GM12878 (cell line): Measurements from ENCODE around the gene S100A14. TPM values are rescaled to one million over a fixed set of nuclear protein-coding genes. Genes with fewer than 3 reads are reported as not detected.

ENCODE experiments used
- ATAC-seq: fragments of 200-7000 bp; cut with Tn5 transposase; 3 replicates; pipeline ENCODE4 v1.9.1; 2020; ENCODE audit warnings: mild to moderate bottlenecking, moderate library complexity
- BruUV-seq: library from RNA; stranded (reverse); fragments of 400-500 nt; replicated peaks from 2 replicates; lab custom pipeline; 2021; lab: Mats Ljungman, UMichigan
- CTCF ChIA-PET: fragments of 300-600 bp; sonication (Branson Sonifier 250); formaldehyde crosslinking; extraction: SDS; loops from one replicate; lab custom pipeline; 2021; ENCODE audit warnings: inconsistent platforms; lab: Yijun Ruan, JAX
- POLR2A ChIA-PET: fragments of 350-600 bp; formaldehyde crosslinking; extraction: SDS; loops from one replicate; lab custom pipeline; 2021; ENCODE audit warnings: inconsistent platforms; lab: Charles Lee
- RAD21 ChIA-PET: fragments of 300-600 bp; sonication (Branson Sonifier 250); formaldehyde crosslinking; loops from one replicate; lab custom pipeline; 2023; ENCODE audit warnings: antibody characterized with exemption; ENCODE audit not compliant: unreplicated experiment; lab: Charles Lee
- SMC1A ChIA-PET: fragments of 300-600 bp; sonication (Branson Sonifier 250); formaldehyde crosslinking; loops from one replicate; lab custom pipeline; 2023; ENCODE audit not compliant: unreplicated experiment, uncharacterized antibody; lab: Charles Lee
- DNase-seq: peaks from one replicate; pipeline ENCODE4 v3.0.0-alpha.2; 2011; ENCODE audit warnings: low read depth, low spot score
- FAIRE-seq: peaks from 3 replicates; lab custom pipeline; 2011; peaks lifted over from hg19 to GRCh38; lab: Jason Lieb, UNC
- H2AFZ ChIP-seq: 2 replicates; pipeline ENCODE4 v1.6.0; 2011; ENCODE audit warnings: low read depth, low read length, control low read depth; ENCODE audit not compliant: control insufficient read depth
- H3K27ac ChIP-seq: 2 replicates; pipeline ENCODE4 v1.5.1; 2011; ENCODE audit warnings: control low read depth; ENCODE audit not compliant: control insufficient read depth, insufficient read depth
- H3K27me3 ChIP-seq, 2 experiments: replicated peaks in 1 of 2; 2 replicates each; pipeline versions ENCODE4 v1.6.0 to v1.6.1; 2011; ENCODE audit warnings: low read length in 1 of 2; ENCODE audit not compliant: control insufficient read depth in 2 of 2, insufficient read depth in 2 of 2
- H3K36me3 ChIP-seq, 2 experiments: 2 replicates each; pipeline ENCODE4 v1.5.1; 2011; ENCODE audit warnings: low read length in 1 of 2; ENCODE audit not compliant: control insufficient read depth in 2 of 2, insufficient read depth in 2 of 2
- H3K4me1 ChIP-seq: 2 replicates; pipeline ENCODE4 v1.6.1; 2011; ENCODE audit warnings: mild to moderate bottlenecking, low read length, moderate library complexity, mixed read lengths; ENCODE audit not compliant: control insufficient read depth, insufficient read depth
- H3K4me2 ChIP-seq: 2 replicates; pipeline ENCODE4 v1.6.0; 2011; ENCODE audit warnings: control low read depth; ENCODE audit not compliant: control insufficient read depth, insufficient read depth
- H3K4me3 ChIP-seq: fragments of 200-600 bp; sonication (generic); 2 replicates; pipeline ENCODE4 v1.5.1; 2016
- H3K79me2 ChIP-seq: 2 replicates; pipeline ENCODE4 v1.6.0; 2011; ENCODE audit warnings: low read length; ENCODE audit not compliant: control insufficient read depth, insufficient read depth
- H3K9ac ChIP-seq: 2 replicates; pipeline ENCODE4 v1.8.0; 2011; ENCODE audit warnings: low read length, control low read depth, mixed read lengths; ENCODE audit not compliant: control insufficient read depth, insufficient read depth
- H3K9me3 ChIP-seq: replicated peaks from 3 replicates; pipeline ENCODE4 v1.5.1; 2011; ENCODE audit warnings: mild to moderate bottlenecking, low read length; ENCODE audit not compliant: control insufficient read depth, insufficient read depth
- H4K20me1 ChIP-seq: 2 replicates; pipeline ENCODE4 v1.6.0; 2011; ENCODE audit not compliant: control insufficient read depth, insufficient read depth
- BHLHE40 ChIP-seq, 2 experiments: fragments of 450-650 bp in 1 of 2; IDR thresholded peaks; 2 replicates each; pipeline ENCODE4 v1.6.1; 2011 to 2017; ENCODE audit warnings: low read depth in 2 of 2, borderline replicate concordance in 1 of 2, improper control_type of control experiment in 1 of 2, low read length in 1 of 2, mild to moderate bottlenecking in 1 of 2
- EED ChIP-seq: sonication (generic); IDR thresholded peaks from 2 replicates; pipeline ENCODE4 v1.6.1; 2016; ENCODE audit warnings: antibody characterized with exemption, low read depth
- IKZF2 ChIP-seq, 2 experiments: fragments of 450-650 bp; IDR thresholded peaks; 2 replicates each; pipeline ENCODE4 v1.6.1; 2017; ENCODE audit warnings: mild to moderate bottlenecking in 2 of 2, moderate library complexity in 2 of 2
- MEF2B ChIP-seq: fragments of 450-650 bp; IDR thresholded peaks from 2 replicates; pipeline ENCODE4 v1.6.1; 2018; ENCODE audit warnings: mild to moderate bottlenecking, moderate library complexity; ENCODE audit not compliant: partially characterized antibody, poor library complexity, severe bottlenecking
- POLR2AphosphoS2 ChIP-seq: IDR thresholded peaks from 2 replicates; pipeline ENCODE4 v1.6.1; 2011; ENCODE audit warnings: low read depth, mild to moderate bottlenecking, low read length, improper control_type of control experiment, moderate library complexity
- POU2F2 ChIP-seq: IDR thresholded peaks from 3 replicates; pipeline ENCODE4 v1.6.1; 2011; ENCODE audit warnings: low read depth, mild to moderate bottlenecking, low read length, borderline replicate concordance
- SMARCA5 ChIP-seq: fragments of 450-650 bp; IDR thresholded peaks from 2 replicates; pipeline ENCODE4 v1.6.1; 2017; ENCODE audit warnings: mild to moderate bottlenecking
- SUZ12 ChIP-seq: fragments of 200-600 bp; sonication (generic); IDR thresholded peaks from one replicate; pipeline ENCODE4 v1.6.1; 2018; ENCODE audit warnings: antibody characterized with exemption, mild to moderate bottlenecking; ENCODE audit not compliant: unreplicated experiment
- ZNF622 ChIP-seq: fragments of 450-650 bp; IDR thresholded peaks from 2 replicates; pipeline ENCODE4 v1.6.1; 2017; ENCODE audit warnings: mild to moderate bottlenecking, inconsistent platforms
- WGBS: methylation state at CpG from one replicate; pipeline ENCODE4 v1.1.6; 2016; ENCODE audit warnings: low lambda C conversion rate; ENCODE audit not compliant: insufficient replicate concordance, insufficient coverage; ENCODE audit errors: missing lambda C conversion rate; 5-methylcytosine and 5-hydroxymethylcytosine counted together
- in situ Hi-C: fragments of 300-500 bp; cut with MboI; formaldehyde crosslinking; loops from 9 replicates; pipeline ENCODE4 v1.14.3; 2018; ENCODE audit warnings: mixed read lengths
- intact Hi-C: fragments of 100-400 bp; cut with micrococcal nuclease; formaldehyde crosslinking; loops from one replicate; pipeline ENCODE4 v1.14.2; 2022; ENCODE audit not compliant: unreplicated experiment
- polyA plus RNA-seq, 11 experiments: library from polyadenylated mRNA; depleted of rRNA in 4 of 11; unstranded in 6 of 11; stranded (reverse) in 5 of 11; fragments of >200 nt; fragmentation: Nextera tagmentation in 4 of 11; fragmentation: Illumina TruSeq in 1 of 11; extraction: Ambion mirVana in 4 of 11; extraction: Trizol in 1 of 11; gene quantifications; 1 replicate in 1 of 11; 2 replicates in 10 of 11; pipeline versions ENCODE4 v1.2.1 to v1.2.3, GENCODE V29; 2011 to 2016; ENCODE audit warnings: inconsistent platforms in 2 of 11, missing spikeins in 2 of 11, low read depth in 1 of 11
- total RNA-seq, 4 experiments: library from RNA; depleted of rRNA in 3 of 4; stranded (reverse); fragments of >200 nt in 3 of 4; fragmentation: Illumina TruSeq in 1 of 4; extraction: Trizol in 1 of 4; gene quantifications; 2 replicates each; pipeline versions ENCODE4 v1.2.1 to v1.2.3, GENCODE V29; 2013 to 2021
- TF ChIP-seq, protein P1 (sequence below): IDR thresholded peaks from 2 replicates; pipeline ENCODE4 v1.6.1; 2012; ENCODE audit warnings: improper control_type of control experiment, low read depth, low read length; ENCODE audit not compliant: insufficient replicate concordance
- TF ChIP-seq, protein P2 (sequence below): IDR thresholded peaks from 2 replicates; pipeline ENCODE4 v1.6.1; 2012; ENCODE audit warnings: low read length, inconsistent platforms

Gene S100A14
- total and polyA plus RNA-seq, 10 of the 15 experiments (the other 5 are each of a cell fraction or from before 2014, with no cell fraction given), result 0.20 to 0.77 (median 0.45) TPM; not detected in 4

DNA sequence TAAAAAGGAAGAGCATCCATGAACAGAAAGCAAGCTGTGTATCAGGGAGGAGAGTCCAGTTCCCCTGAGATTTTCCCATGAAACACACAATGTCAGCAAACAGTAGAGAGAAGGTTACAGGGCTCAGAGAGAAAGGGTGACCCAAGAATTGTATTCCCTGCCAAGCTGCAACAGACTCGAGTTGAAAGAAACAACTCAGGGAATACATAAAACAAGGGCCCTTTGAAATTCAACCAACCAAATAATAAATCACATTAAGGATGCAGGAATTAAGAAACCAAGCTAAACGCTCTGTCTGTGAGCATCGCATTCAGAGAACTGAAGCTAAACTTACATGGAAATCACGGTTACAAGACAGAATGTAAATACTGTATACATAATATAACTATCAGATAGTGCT is 23.4 kb downstream of the S100A14 start:
- no peak for FAIRE-seq
- no peak for TF ChIP-seq POU2F2
- TF ChIP-seq ZNF622, result no peak
- no peak for TF ChIP-seq POLR2AphosphoS2
- TF ChIP-seq SUZ12, result no peak
- TF ChIP-seq, protein P1, sequence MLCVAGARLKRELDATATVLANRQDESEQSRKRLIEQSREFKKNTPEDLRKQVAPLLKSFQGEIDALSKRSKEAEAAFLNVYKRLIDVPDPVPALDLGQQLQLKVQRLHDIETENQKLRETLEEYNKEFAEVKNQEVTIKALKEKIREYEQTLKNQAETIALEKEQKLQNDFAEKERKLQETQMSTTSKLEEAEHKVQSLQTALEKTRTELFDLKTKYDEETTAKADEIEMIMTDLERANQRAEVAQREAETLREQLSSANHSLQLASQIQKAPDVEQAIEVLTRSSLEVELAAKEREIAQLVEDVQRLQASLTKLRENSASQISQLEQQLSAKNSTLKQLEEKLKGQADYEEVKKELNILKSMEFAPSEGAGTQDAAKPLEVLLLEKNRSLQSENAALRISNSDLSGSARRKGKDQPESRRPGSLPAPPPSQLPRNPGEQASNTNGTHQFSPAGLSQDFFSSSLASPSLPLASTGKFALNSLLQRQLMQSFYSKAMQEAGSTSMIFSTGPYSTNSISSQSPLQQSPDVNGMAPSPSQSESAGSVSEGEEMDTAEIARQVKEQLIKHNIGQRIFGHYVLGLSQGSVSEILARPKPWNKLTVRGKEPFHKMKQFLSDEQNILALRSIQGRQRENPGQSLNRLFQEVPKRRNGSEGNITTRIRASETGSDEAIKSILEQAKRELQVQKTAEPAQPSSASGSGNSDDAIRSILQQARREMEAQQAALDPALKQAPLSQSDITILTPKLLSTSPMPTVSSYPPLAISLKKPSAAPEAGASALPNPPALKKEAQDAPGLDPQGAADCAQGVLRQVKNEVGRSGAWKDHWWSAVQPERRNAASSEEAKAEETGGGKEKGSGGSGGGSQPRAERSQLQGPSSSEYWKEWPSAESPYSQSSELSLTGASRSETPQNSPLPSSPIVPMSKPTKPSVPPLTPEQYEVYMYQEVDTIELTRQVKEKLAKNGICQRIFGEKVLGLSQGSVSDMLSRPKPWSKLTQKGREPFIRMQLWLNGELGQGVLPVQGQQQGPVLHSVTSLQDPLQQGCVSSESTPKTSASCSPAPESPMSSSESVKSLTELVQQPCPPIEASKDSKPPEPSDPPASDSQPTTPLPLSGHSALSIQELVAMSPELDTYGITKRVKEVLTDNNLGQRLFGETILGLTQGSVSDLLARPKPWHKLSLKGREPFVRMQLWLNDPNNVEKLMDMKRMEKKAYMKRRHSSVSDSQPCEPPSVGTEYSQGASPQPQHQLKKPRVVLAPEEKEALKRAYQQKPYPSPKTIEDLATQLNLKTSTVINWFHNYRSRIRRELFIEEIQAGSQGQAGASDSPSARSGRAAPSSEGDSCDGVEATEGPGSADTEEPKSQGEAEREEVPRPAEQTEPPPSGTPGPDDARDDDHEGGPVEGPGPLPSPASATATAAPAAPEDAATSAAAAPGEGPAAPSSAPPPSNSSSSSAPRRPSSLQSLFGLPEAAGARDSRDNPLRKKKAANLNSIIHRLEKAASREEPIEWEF, result no peak
- no peak for TF ChIP-seq MEF2B
- no peak for TF ChIP-seq BHLHE40 (IDR thresholded peaks at IDR 0.05; ENCODE audit: borderline replicate concordance in 1 of 2, low read depth in 2 of 2, low read length in 1 of 2)
- no peak for TF ChIP-seq IKZF2 (IDR thresholded peaks at IDR 0.05)
- no peak for TF ChIP-seq EED
- TF ChIP-seq SMARCA5, result no peak
- TF ChIP-seq, protein P2, sequence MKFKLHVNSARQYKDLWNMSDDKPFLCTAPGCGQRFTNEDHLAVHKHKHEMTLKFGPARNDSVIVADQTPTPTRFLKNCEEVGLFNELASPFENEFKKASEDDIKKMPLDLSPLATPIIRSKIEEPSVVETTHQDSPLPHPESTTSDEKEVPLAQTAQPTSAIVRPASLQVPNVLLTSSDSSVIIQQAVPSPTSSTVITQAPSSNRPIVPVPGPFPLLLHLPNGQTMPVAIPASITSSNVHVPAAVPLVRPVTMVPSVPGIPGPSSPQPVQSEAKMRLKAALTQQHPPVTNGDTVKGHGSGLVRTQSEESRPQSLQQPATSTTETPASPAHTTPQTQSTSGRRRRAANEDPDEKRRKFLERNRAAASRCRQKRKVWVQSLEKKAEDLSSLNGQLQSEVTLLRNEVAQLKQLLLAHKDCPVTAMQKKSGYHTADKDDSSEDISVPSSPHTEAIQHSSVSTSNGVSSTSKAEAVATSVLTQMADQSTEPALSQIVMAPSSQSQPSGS, result no peak
- intact Hi-C loops, result no loop called here
- DNase-seq, result no peak
- H3K36me3 ChIP-seq, result no peaks in the 10 kb centered on the region
- H3K27me3 ChIP-seq, result no peaks in the 10 kb centered on the region
- POLR2A ChIA-PET, result no interaction called here
- ATAC-seq, result no peak
- 54% methylated on average over 4 of the region's 4 CpGs for WGBS
- H3K4me1 ChIP-seq, result peaks cover 7% of the 10 kb centered on the region
- BruUV-seq, result no TSS peak
- no peak overlapping the region for H2AFZ ChIP-seq
- no peak overlapping the region for H3K27ac ChIP-seq
- no peaks in the 10 kb centered on the region for H4K20me1 ChIP-seq
- H3K4me2 ChIP-seq, result no peak overlapping the region
- H3K9me3 ChIP-seq, result no peaks in the 10 kb centered on the region
- no peak overlapping the region for H3K4me3 ChIP-seq
- RAD21 ChIA-PET, result no interaction called here
- in situ Hi-C loops, result no loop called here
- H3K79me2 ChIP-seq, result no peaks in the 10 kb centered on the region
- SMC1A ChIA-PET, result interaction anchor here (1.3 to 2.3 kb wide), 5 partner anchors 15 to 247 kb away, joined by 3 to 8 read pairs (median 3); partner anchors contain the start of genes CHTOP and S100A14
- H3K9ac ChIP-seq, result no peak overlapping the region
- CTCF ChIA-PET, result interaction anchor here (0.7 to 2.1 kb wide), 7 partner anchors 15 to 98 kb away, joined by 3 to 6 read pairs (median 3); partner anchors contain the start of genes S100A13 and S100A14
